ENCODE measurements around the gene GTPBP1.

GRCh38 chr22:38694049-38694448, 11.7 kb upstream of the GTPBP1 start:
- TF ChIP-seq CTCF (IDR thresholded peaks at IDR 0.05) (no peak), POLR2A (IDR thresholded peaks at IDR 0.05) (no peak)

Measured in suprapubic skin (tissue), 3 donors.